GM21723 (cell line): ENCODE data around the gene NCOA1.
"Not testable (repeated sequence)": the region's sequence is repeated elsewhere in the genome, so short reads cannot be mapped to it uniquely, and the experiment has no call there.

Experiments
- ATAC-seq: cut with Tn5 transposase; IDR thresholded peaks from one replicate; pipeline ENCODE4 v1.9.1; 2021; ENCODE audit warnings: mild to moderate bottlenecking, moderate library complexity; ENCODE audit not compliant: unreplicated experiment

Gene NCOA1

DNA sequence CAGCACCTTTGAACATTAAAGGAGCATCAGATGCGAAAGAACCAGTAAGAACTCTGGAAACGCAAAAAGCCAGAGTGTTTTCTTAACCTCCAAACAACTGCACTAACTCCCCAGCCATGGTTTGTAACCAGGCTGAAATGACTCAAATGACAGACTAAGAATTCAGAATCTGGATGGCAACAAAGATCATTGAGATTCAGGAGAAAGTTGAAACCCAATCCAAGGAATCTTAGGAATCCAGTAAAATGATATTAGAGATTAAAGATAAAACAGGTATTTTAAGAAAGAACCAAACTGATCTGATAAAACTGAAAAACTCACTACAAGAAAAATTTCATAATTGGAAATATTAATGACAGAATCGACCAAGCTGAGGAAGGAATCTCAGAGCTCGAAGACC lies 185.4 kb downstream of the NCOA1 start:
- no peak for ATAC-seq

DNA sequence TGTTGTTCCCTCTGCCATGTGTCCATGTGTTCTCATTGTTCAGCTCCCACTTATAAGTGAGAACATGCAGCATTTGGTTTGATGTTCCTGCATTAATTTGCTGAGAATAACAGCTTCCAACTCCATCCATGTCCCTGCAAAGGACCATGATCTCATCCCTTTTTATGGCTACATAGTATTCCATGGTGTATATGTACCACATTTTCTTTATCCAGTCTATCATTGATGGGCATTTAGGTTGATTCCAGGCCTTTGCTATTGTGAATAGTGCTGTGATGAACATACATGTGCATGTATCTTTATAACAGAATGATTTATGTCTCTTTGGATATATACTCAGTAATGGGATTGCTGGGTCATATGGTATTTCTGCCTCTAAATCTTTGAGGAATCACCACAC lies 187.0 kb downstream of the NCOA1 start:
- not testable (repeated sequence) for ATAC-seq

DNA sequence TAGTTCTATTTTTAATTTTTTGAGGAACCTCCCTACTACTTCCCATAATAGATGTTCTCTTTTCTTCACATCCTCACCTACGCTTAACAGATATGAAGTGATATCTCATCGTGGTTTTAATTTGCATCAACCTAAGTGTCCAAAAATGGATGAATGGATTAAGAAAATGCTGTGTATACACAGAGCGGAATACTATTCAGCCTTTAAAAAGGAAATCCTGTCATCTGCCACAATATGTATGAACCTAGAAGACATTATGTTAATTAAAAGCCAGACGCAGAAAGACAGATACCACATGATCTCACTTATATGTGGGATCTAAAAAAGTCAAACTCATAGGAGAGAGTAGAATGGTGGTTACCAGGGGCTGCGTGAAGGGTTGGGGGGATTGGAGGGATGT lies 189.1 kb downstream of the NCOA1 start:
- no peak for ATAC-seq

DNA sequence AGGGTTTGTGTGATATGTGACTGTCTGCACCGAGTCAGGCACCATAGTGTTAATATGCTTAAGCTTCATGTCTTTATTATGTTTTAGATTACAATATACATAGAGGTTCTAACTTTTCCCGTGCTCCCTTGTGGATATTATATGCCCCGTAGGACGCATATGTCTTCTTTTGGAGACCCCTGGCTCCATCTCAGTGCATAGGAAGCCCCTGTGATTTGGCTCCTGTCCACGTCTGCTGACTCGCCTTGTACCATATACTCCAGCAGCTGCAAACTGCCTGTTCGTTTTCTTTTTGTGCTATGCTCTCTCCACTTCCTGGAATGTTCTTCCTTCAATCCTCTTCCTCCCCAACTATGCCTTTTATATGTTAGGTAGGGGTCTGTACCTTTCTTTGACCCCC lies 191.2 kb downstream of the NCOA1 start:
- no peak for ATAC-seq

DNA sequence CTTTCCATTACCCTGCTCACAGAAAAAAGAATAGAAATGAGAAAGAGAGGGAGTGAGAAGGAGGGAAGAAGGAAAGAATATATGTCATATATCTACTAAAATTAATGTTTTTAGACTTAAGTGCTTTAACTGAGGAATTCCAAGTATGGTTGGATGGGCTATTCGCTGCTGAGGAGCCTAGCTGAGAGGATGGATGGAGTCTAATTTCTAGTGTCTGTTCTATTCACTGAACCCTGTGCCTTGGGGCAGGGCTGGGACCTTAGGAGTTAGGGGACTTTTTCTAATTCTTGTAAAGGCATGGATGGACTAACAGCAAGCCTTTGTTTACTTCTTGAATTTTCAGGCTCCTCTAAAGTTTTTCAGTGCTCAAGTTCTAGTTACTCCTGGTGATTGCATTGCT lies 192.4 kb downstream of the NCOA1 start:
- no peak for ATAC-seq

DNA sequence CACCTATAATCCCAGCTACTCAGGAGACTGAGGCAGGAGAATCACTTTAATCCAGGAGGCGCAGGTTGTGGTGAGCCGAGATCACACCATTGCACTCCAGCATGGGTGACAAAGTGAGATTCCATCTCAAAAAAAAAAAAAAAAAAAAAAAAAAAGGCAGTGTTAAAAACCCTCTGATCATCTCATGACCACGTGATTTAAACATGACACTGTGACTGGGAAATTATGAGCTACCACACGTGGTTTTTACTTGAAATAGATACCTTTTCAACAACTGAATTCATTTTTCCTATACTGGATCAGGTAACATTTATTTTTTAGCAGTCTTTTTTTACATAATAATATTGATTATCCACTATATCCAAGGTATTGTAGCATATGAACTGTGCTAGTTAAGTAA lies 199.5 kb downstream of the NCOA1 start:
- ATAC-seq, result no peak

DNA sequence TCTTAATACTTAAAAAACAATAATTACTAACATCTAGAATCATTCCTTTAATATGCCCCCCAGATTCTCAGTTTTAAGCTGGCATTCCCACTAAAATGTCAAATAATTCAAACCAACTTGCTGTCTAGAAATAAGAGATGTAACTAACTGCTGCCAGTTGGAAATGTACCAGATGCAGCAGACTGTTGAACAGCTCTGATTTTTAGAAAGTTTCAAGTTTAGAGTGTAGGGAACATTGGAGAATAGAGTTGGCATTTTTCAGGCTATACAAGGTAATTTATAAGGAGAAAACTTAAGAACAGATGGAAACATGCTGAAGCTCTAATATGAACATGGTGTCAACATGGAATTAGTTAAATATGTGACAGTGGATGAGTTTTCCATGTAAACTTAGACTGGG lies 200.8 kb downstream of the NCOA1 start:
- ATAC-seq, result no peak

DNA sequence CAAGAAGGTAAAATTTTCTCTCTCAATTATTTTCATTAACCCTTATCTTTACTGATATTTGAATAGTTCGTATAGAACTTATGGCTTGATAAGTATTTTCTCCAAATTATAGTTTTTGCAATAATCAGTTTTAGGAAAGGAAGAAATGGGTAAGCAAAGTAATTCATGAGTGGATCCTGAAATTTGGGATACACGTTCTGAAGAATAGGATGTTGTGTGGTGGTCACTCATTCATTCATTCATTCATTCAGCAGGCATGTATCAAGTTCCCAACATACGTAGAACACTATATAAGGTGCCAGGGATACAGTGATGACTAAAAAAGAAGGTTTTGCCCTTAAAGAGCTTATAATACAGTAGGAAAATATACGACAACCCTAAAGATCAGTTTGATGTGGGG lies 206.7 kb downstream of the NCOA1 start:
- ATAC-seq, result no peak

DNA sequence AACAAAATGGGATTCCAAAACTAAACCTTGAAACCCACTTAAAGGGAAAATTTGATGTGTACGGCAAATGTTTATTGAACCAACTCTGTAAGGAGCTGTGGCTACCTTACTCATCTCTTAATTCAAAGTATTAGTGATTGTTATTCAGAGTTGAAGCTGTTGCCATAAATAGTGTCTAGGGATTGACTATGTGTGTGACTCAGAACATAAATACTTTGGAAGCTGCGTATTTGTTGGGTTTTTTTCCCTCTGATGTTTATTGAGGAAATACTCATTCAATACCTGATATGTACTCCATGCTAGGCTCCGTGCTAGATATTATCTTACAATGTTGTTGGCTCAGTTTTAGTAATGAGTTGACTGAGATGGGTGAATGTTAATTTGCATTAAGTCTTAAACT lies 211.7 kb downstream of the NCOA1 start:
- ATAC-seq, result no peak

DNA sequence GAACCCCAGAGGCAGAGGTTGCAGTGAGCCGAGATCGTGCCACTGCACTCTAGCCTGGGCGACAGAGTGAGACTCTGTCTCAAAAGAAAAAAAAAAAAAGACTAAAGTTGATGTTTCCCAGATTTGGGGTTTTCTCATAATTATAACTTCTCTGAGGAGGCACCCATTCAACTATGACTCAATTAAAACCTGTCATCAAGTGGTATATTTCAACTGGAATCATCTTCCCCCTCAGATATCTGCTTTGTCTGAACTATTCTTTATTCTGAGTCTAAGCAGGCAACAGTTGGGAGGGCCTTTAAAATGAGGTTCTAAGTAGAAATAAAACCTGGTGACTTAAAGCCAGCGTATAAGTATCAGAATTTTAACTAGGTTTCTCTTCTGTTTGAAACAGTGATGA lies 213.6 kb downstream of the NCOA1 start:
- no peak for ATAC-seq

DNA sequence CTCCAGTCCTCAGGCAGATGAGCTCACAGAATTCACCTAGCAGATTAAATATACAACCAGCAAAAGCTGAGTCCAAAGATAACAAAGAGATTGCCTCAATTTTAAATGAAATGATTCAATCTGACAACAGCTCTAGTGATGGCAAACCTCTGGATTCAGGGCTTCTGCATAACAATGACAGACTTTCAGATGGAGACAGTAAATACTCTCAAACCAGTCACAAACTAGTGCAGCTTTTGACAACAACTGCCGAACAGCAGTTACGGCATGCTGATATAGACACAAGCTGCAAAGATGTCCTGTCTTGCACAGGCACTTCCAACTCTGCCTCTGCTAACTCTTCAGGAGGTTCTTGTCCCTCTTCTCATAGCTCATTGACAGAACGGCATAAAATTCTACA lies 216.1 kb downstream of the NCOA1 start:
- no peak for ATAC-seq

DNA sequence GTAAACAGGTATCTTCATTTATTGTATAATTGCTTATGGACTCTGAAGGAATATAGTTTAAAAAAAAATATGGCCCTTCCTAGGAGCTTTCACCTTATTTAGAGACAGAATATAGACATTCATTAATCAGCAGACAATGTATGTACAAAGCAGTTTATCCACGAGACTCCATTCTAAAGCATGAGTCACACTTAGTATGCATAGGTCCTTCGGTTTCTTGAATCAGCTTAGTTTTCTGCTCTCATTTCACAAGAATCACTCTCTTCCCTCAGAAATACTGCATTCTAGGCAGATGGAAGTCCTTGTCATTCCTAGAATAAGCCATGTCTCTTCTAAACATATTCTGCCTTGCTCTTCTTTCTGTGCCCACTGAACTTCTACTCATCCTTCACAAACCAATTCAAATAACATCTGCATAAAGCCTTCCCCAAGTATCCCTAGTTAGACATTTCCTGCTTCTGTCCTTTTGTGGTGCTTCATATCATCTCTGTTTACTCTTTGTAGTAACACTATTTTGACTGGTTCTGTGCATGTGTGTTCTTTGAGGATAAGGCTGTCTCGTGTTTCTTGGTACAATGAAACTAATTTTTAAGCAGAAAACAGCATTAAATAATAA lies 217.6 kb downstream of the NCOA1 start:
- ATAC-seq, result no peak

DNA sequence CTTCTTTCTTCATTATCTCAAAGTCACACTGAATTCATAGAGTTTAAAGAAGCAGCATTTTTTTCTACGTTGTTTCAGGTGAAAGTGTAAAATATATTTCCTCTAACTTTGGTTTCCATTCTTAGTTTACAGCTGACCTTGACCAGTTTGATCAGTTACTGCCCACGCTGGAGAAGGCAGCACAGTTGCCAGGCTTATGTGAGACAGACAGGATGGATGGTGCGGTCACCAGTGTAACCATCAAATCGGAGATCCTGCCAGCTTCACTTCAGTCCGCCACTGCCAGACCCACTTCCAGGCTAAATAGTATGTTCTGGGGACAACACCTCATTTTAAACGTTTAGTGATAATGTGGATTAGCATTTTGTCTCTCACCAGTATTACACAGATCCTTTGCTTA lies 219.8 kb downstream of the NCOA1 start:
- no peak for ATAC-seq

DNA sequence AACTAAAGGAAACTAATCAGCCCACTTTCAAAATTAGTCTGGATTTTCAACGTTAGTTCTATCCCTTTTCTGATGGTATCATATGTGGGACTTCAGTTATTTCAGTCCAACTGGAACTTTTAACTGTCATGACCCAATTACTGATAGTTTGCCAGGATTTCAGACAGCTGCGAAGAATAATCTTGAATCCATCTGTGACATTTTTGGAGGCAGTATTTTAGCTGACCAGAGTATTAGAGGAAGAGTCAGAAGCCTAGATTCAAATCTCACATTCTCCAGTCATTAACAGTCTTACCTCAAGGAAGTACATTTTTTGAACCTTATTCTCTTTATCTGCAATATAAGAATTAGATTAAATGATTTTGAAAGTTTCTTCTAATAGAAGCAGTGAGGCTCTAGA lies 220.8 kb downstream of the NCOA1 start:
- ATAC-seq, result no peak

DNA sequence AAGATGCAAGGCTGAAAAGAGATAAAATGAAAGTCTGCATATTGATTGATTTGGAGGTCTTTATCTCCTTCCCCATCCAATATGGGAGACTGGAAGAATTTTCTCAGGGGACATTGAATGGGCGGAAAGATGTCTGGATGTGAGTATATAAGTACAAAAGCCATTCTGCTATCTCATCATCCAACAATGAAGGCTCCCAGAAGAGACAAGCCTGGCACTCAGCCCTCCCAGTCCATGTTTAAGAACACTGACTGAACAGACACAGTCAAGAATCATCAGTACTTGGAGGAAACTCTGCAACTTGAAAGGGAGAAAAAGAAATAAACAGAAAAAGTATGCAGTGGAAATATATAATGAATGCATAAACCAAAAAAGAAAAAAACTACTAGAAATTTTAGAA lies 221.2 kb downstream of the NCOA1 start:
- ATAC-seq, result no peak

DNA sequence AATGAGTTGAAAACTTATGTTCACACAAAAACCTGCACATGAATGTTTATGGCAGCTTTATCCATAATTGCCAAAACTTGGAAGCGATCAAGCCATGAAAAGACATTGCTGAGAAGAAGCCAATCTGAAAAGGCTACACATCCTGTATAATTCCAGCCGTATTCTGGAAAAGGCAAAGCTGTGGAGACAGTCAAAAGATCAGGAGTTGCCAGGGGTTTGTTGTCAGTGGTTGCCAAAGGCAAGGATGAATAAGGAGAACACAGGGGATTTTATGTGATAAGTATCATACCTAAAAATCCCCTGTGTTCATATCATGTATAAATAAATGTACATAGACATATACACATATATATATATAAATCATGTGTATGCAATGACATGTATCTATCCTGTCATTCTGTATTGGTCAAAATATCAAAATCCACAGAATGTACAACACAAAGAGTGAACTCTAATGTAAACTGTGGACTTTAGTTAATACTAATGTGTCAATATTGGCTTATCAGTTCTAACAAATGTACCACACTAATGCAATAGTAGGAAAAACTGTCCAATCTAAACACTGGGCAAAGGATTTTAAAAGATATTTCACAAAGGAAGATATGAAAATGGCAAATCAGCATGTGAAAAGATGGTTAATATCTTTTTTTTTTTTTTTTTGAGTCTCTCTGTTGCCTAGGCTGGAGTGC lies 226.4 kb downstream of the NCOA1 start:
- no peak for ATAC-seq

DNA sequence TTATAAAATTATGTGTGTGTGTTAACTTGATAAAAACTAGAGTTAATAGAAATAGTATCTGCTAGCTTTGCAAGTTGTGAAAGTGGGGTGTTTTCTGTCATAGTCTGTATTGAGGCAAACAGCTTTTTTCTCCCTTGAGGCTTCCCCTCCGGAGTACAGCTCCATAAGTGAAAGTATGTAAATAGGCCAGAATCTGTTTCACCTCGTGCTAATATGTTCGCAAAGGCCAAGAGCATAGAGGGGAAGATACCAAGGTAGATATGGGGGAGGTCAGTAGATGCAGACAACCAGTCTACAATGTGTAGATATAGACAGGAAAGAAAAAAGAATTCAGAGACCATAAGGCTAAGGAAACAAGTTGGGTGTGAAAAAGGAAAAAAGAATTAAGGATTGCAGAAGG lies 229.3 kb downstream of the NCOA1 start:
- peak; percentile 82 for ATAC-seq

DNA sequence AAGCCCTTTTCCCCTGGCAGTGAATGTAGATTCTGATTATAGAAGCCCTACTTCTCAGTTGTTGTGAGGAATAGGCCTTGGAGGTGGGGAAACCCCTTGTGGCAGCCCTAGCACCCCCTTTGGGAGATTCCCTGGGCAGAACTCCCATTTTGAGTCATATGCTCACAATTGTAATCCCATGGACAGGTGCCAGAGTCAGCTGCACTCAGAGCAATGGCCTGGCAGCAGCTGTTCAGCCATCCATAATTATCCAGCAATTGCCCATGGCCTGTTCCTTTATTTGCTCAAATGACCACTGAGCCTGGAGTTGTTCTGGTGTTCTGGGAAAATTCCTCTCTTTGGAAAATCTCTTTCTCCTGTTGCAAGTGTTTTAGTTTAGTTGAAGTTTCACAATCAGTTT lies 230.4 kb downstream of the NCOA1 start:
- no peak for ATAC-seq

DNA sequence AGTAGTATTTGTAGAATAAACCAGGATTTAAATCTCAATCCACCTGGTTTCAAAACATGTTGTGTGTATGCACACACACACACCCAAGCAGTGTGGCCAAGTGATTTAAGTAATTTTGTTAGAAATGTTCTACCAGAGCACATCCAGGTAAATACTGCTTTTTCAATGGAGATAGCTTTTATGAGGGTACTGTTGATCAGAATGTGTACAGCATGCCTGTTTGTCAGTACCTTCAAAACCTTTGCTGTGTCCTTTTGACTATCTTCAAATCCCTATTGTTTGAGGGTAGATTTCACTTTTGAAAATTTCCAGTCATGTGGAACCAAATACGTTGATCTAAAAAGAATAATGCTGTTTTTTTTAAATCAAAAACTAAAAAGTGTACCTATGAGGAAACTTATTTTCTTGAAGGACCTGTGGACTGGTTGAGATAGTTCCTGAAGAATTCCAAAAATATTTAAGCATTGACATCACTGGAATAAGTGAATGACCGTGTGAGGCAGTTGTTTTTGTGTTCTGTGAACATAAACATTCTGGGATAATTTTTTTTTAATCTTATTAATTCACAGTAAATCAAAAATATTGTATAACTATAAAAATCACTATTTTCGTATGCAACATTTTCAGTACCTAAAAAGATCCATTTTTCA lies 231.2 kb downstream of the NCOA1 start:
- ATAC-seq, result no peak

DNA sequence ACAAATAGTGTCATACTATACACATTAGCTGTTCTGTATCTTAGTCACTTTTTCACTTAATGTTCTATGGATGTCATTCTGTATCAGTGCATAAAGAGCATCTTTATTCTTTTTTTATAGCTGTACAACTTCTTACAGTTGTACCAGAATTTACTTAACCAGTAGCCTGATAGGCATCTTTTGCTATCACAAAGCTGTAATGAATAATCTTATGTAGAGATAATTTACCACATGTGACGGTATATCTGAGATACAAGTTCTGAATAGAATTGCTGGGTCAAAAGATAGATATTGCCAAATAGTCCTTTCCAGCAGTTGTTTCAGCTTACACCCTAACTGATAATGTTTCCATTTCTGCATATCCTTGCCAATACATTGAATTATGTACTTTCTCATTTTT lies 232.1 kb downstream of the NCOA1 start:
- no peak for ATAC-seq

DNA sequence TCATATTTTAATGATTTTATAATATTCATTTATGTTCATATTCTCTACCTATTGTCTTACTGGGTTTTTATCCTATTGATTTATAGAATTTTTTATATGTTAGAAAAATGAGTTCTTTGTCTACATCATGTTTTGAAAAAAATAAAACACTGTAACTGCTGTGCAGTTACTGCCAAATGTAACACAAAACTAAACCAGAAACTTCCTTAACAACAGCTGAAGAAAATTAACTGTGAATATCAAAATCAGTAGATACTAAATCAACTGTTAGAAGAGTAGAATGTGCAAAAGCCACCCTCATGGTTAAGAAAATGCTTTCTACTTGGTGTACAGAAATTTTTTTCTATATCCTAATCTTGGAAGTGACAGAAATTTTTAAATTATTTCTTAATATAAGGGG lies 232.6 kb downstream of the NCOA1 start:
- no peak for ATAC-seq

DNA sequence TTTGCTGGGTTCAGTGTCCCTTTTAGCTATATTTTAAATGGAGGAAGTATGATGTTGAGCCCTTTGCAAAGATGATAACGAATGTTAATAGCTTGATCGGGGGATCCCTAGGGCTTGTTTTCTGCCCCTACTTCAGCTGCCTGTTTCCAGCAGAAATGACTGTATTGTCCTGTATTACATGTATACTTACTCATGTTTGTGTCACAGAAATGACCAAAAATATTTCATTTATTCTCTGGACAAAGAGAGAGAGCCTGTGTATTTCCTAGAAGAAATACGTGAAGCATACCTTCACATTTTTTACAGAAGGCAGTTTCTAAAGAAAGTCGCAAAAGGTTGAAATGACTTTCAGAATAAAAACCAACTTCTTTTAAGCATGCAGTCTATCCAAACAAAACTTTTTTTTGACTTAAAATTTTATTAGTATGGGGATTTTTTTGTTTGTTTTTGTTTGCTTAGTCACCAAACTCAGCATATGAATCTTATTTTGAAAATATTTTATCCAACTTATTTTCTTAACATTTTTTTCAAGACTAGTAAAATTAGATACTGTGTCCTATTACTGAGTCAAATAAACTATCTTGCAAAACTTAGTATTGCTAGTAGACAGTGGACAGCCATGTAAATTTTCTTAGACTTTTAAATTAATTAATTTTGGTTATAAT lies 233.2 kb downstream of the NCOA1 start:
- ATAC-seq, result no peak
